NCI-H2171 (cell line): ENCODE results near the gene FDCSP.
"Not testable (repeated sequence)": the region's sequence is repeated elsewhere in the genome, so short reads cannot be mapped to it uniquely, and the experiment has no call there.

Source experiments
- DNase-seq: peaks from one replicate; lab custom pipeline; 2025; lab: John Stamatoyannopoulos, UW

Gene FDCSP

DNA sequence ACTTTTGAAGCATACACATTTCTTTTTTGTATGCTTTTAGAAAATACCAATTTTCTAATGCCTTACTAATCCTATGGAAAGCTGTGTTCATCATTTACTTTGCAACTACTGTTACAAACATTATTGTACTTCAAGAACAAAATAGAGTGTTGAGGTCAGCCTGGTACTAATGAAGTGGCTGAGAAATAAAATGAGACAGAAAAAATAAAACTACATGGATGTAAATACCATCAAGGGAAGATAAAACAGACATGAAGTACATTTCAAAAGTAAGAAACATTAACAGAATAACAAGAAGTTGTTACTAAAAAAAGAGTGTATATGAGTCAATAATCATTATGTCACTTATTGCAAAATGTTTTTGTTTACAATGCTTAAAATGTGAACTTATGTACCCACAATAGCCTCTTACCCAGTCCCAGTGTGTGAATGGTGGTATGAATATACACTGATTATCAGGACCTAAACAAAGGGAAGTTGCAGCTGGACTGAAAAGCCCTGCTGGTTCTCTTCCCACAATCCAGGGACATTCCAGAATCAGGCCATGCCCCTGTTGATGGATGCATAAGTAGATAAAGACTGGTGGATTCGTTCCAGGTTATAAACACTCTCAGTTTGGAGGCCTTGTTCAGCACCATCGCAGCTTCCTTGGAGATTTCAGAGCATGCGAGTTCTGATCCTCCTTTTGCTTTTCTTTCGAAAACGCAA, 14.1 kb downstream of the FDCSP start:
- DNase-seq: no peak

DNA sequence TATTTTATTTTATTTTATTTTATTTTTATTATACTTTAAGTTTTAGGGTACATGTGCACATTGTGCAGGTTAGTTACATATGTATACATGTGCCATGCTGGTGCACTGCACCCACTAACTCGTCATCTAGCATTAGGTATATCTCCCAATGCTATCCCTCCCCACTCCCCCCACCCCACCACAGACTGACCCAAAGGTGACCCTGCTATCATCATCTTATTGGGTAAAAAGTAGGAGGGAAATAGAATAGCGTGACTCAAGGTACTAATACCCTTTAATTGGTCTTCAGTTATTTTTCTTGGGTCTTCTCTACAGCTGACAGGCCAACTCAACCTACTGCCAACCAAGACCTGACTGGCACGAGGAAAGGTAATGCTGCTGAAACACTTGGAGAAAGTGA, 16.4 kb downstream of the FDCSP start, which contains the start of gene CSN3:
Gene CSN3 (plus strand): TSS at position 301 of the 400 bp plus-strand sequence. CDS start 2,223 bp downstream, outside the sequence.
- DNase-seq: not testable (repeated sequence)

DNA sequence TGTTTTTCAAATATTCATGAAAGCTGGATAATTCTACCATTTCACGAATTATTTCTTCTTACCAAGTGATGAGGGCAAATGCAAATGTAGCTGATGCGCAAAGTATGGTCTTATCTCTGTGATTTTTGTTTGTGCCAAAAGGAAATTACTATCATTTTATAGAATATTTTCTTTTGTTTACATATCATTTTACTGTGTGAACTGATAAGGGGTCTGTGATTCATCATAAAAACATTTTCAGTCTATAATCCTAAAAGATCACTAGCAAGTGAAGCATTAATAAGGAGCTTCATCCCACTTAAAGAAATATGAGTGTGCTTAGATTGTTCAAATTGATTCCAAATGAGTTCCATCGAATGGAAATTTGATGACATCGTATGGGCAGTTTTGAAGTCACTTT, 17.2 kb downstream of the FDCSP start:
- DNase-seq: no peak

DNA sequence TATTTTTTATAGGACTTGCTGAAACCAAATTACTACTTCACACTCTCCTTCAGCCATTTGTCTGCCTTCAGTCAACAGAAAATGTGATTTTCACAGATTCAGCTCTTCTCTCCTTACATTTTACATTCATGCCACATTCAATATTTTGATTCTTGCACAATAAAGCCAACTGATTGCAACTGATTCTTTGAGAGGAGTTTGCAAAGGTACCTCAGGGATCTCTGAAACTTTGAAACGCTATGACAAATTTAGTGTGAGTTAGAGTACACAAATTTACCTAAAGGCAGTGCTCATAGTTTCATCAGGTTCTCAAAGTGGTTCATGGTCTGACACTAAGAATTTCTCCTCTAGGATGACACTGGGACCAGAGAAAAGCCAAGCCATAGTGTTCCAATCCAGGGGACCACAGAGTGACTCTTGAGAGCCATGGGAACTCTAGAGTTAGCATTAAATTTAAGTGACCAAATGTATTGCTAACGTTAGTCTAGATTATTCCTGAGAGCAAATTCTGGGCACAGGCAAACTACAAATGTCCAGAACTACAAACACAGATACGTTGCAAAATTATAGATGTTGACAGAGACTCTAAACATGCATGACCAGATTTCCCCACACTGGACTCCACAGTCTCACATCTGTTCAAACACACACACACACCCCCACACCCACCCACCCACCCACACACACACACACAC, 25.5 kb downstream of the FDCSP start:
- no peak for DNase-seq

DNA sequence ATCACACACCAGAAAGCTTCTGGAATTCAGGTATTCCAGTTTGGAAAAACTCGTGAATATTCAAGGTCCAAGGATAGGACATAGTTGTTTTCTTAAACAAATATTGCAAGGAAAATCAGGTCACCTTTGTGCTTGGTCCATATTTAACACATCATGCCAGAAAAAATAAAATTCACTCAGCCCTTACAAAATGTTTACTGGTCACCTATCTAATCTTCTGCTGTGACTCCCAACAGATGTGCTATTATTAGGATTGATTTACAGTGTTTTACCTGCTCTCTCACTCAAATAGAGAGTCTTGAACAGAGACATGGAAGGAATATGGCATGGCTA, 26.0 kb downstream of the FDCSP start:
- DNase-seq: no peak

DNA sequence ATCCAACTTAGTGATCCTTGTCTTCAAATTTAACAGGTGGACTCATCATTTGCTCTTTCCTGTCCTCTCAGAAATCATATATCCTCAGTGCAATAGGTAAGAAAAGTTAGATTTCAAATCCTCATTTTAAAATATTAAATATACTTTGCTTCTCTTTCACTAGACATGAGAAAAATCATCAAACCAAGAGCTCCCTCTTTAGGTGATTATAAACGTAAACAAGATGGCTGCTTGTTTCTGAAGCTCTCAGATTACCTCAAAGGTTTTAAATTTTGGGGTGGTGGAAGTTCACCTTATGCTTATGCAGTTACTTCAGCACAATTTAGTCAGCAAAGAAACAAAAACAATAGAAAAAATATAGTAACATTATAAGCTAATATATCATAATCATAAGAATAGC, 43.8 kb downstream of the FDCSP start:
- DNase-seq: no peak

DNA sequence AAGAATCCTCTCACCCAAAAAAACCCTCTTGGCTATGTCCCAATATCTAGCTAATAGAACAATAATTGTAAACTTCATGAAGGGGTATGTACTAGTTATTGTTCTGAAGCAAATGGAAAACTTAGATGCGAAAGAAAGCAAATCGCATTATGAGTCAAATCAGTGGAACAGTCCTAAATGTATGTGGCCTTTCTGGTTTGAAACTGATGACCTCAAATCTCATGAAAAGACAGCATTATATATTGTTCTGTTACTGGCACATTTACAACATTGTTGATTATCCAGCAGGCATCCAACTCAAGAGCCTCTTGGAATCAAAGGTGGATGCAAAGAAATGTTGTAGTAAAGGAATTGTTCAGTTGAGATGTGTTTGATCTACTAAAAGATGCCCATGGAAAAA, 51.2 kb downstream of the FDCSP start:
- no peak for DNase-seq

DNA sequence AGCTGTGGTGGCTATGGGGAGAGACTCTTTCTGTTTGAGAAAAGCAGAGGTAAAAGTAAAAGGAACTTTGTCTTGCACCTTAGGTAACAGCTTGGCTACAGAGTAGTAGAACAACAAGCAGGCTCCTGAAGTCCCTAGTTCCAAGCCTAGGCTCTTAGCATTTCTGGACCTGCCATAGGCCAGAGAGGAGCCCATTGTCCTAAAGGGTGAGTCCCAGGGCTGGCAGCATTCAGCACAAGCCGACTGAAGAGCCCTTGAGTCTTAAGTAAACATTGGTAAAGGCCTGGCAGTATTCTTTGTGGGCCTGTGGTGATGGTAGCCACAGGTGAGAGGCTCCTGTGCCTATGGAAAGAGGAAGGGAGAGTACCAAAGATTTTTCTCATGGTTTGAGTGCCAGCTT, 54.6 kb downstream of the FDCSP start:
- no peak for DNase-seq
